ENCODE results near the gene LRBA.

- no peak for TF ChIP-seq CTCF (IDR thresholded peaks at IDR 0.05)
- no peak for TF ChIP-seq POLR2AphosphoS5 (IDR thresholded peaks at IDR 0.05)
- TF ChIP-seq POLR2A (IDR thresholded peaks at IDR 0.05): no peak
These were observed 603.6 kb downstream of the LRBA start for GRCh38 chr4:150411520-150411919.
